Cardiac septum (tissue), 1 donor: ENCODE data around the gene LBR. TPM values are rescaled to one million over a fixed set of nuclear protein-coding genes. Genes with fewer than 3 reads are reported as not detected.
"Not testable (repeated sequence)": the region's sequence is repeated elsewhere in the genome, so short reads cannot be mapped to it uniquely, and the experiment has no call there.

Experiments
- DNase-seq: peaks from one replicate; pipeline ENCODE4 v3.0.0-alpha.2; 2020; ENCODE audit warnings: low spot score
- intact Hi-C: fragments of 100-400 bp; cut with DNase I; formaldehyde crosslinking; loops from one replicate; pipeline ENCODE4 v1.14.0; 2022
- long read RNA-seq: library from polyadenylated mRNA; unstranded; transcript quantifications from one replicate; pipeline ENCODE4 v2.0.0, GENCODE V29; 2021
- total RNA-seq: library from RNA; stranded (reverse); fragmentation: NEBNext Ultra II Directional; extraction: Animal tissue kit (Norgen Biotek cat#: 25700); gene quantifications from one replicate; pipeline ENCODE4 v1.2.1, GENCODE V29; 2021
- donor health status: DM: no; HTN: no; CAD: no.

LBR gene
- total RNA-seq: 13.7 TPM
- long read RNA-seq, transcript LBR-201 (14 exons, 3,745 nt): major isoform, 13 of 20 reads
- long read RNA-seq, partial matches to known transcripts: 4 of 20 reads
- long read RNA-seq, other reads (novel, unspliced or antisense): 3 of 20 reads

DNA sequence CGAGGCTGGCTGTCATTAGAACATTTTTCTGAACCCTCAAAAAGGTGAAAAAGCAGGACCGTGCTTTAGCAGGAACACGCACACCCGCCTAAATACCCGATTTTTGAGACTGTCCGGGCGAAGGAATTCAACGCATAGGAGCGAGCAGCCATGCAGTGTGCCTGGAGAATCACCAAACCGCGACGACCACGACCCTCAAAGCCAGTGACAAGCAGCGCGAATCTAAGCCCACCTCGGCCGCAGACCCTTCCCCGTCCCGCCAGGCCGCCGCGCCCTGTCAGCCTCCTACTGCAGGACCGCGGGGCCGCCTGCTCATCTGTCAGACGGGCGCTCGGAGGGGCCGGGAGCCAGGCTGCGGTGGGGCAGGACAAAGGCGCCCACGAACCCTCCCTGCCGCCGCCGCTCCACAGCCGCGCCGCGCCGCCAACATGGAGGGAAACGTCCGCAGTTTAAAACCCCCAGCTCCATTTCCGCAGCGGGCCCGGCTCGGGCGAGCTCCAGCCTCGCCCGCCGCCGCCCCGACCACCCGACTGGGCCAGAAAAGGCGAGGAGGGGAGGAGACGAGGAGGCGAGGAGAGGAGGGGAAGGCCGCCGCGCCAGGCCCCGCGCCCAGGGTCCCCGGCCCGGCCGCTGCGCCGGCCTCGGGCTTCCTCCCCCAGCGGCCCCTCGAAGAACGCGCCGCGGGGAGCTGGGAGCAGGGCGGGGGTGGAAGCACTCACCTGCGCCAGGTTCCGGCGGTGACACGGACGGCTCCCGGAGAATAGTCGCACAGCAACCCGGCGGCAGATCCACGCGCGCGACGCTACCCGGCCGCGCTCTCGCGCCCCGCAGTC is at the start of gene LBR:
Gene LBR (minus strand): TSS at position 804 of the 833 bp plus-strand sequence. CDS start 3,963 bp downstream, outside the sequence.
- intact Hi-C loops: loop anchor here (5.0 kb wide), 1 partner anchor 495 kb away; the partner anchor contains the start of gene PYCR2
- DNase-seq: no peak

DNA sequence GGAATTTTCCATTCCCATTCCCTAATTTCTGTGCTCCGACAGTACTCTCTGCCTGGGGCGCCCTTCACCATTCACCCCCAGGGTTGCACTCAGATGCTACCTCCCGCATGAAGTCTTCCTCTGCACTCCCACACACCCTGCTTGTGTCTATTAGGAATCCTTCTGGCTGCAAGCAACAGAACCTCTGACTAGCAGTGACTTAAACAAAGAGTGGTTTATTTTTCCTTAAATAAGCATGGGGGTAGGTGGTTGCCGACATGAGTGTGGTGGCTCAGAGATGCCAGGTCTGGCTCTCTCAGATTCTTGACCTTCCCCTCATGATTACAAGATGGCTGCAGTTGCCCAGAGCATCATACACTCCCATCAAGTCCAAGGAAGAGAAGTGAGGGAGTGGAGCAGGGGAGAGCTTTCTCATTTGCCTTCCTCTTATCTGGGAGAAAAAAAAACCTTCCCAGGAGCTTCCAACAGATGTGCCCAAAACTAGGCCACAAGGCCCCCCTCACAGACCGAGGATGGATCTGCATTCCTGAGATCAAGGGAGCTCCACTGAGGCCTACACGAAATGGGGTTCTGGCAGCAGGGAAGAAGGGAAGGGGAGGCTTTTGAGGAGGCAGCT is 49.6 kb upstream of the LBR start:
- DNase-seq: no peak
- intact Hi-C loops: loop anchor here (5.0 kb wide), 1 partner anchor 180 kb away; no protein-coding TSS in a partner anchor

DNA sequence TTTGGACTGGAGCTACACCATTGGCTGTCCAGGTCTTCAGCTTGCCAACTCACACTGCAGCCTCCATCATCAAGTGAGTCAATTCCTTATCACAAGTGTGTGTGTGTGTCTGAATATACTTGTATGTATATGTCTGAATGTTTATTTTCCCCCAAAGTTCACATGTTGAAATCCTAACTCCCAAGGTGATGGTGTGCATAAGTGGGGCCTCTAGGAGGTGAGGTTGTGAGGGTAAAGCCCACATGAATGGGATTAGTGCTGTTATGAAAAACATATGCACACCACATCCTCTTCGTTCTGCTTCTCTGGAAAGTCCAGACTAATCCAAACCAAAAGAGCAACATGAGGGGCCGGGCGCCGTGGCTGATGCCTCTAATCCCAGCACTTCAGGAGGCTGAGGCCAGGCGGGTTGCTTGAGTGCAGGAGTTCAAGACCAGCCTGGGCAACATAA is 48.7 kb upstream of the LBR start:
- intact Hi-C loops: loop anchor here (5.0 kb wide), 1 partner anchor 181 kb away; no protein-coding TSS in a partner anchor

DNA sequence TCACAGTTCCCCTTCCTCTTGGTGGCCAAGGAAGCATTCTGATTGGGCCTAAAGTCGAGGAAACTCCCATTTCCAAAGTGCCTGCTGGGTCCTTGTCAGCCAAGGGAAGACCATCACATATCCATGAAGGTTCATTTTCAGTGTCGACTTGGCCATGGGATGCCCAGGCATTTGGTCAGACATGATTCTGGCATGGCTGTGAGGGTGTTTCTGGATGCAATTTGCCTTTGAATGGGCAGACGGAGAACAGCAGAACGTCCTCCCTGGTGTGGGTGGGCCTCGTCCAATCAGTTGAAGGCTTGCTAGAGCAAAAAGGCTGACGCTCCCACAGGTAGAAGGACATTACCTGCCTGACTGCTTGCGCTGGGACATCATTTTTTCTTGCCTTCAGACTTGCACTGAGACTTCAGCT is 48.3 kb upstream of the LBR start:
- intact Hi-C loops: loop anchor here (5.0 kb wide), 1 partner anchor 181 kb away; no protein-coding TSS in a partner anchor
- no peak for DNase-seq

More for the DNA sequence above, 48.7 kb upstream of the LBR start:
- DNase-seq: no peak

DNA sequence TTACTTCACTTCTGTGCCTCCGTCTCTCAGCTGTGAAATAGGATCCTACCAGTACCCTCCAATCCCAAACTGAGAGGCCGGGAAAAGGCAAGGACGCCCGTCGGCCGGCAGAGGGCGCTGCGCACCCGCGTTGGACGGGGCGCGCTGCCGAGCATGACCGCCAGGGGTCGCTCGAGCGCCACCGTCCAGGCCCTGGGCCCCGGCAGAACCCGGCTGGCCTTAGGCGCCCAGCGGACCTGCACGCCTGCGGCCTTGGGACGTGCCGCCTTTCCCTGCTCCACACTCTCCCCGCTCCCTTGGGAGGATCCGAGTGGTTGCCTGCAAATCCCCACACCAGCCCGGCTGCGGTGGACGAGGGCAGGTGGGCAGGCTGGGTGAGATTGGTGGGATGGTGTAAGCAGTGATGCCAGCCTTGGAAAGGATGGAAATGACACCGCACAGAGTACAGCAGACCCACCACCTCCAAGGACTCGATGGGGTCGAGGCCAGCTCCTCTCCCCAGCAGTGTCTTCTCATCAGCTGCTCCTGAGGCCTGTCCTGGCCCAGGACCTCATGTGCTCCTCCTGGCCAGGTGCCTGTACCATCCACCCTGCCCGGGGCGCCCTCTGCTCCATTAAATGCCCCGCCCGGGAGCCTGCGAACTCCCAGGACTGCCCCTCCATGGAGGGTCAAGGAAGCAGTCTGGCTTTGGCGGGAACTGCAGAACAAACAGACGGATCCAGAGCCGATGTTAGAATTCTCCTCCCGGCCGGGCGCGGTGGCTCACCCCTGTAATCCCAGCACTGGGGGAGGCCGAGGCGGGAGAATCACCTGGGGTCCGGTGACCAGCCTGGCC is 47.4 kb upstream of the LBR start:
- DNase-seq: peak; percentile 93
- intact Hi-C loops: loop anchor here (1.0 to 5.0 kb wide), 5 partner anchors 182 to 502 kb away; no protein-coding TSS in a partner anchor

DNA sequence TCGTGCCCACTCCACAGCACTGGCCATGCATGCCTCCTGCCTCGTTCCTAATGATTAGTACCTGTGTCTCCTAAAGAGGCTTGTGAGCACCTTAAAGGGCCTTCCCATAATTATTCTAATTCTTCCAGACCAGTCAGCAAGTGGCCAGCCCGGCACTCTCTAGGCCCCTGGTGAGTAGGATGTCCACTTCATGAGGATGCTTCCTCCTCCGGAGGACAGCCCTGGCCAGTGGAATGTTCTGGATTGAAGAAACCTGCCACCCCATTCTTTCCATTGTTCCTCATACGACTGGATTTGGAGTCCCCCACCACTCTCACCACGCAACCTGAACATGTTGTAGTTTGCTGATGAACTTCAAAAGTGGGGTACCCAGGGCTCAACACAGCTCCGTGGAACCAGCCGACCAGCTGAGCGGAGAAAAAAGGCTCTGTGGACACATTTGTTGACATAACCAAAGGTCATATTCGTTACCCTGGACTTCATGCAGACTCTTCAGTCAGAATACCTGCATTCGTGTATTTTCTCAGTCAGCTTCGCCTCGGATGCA is 46.7 kb upstream of the LBR start:
- intact Hi-C loops: loop anchor here (2.0 kb wide), 2 partner anchors 372 to 502 kb away; no protein-coding TSS in a partner anchor
- DNase-seq: no peak

DNA sequence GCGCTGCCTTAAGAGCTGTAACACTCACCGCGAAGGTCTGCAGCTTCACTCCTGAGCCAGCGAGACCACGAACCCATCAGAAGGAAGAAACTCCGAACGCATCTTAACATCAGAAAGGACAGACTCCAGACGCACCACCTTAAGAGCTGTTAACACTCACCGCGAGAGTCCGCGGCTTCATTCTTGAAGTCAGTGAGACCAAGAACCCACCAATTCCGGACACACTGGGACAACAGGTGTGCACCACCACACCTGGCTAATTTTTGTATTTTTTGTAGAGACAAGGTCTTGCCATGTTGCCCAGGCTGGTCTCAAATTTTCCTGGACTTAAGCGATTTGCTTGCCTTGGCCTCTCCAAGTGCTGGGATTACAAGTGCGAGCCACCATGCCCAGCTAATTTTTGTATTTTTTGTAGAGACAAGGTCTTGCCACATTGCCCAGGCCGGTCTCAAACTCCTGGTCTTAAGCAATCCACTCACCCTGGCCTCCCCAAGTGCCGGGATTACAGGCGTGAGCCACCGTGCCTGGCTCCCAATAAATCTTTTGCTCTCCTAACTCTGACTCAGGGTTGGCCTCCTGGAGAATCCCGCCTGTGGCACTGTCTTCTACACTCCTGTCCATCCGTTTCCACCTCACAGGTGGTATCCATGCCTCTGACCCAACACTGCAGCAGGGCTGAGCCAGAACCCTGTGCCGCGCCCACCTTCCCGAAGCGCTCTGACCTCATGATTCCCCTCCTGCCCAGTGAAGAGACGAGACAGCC is 46.0 kb upstream of the LBR start:
- intact Hi-C loops: loop anchor here (2.0 kb wide), 2 partner anchors 373 to 503 kb away; no protein-coding TSS in a partner anchor

DNA sequence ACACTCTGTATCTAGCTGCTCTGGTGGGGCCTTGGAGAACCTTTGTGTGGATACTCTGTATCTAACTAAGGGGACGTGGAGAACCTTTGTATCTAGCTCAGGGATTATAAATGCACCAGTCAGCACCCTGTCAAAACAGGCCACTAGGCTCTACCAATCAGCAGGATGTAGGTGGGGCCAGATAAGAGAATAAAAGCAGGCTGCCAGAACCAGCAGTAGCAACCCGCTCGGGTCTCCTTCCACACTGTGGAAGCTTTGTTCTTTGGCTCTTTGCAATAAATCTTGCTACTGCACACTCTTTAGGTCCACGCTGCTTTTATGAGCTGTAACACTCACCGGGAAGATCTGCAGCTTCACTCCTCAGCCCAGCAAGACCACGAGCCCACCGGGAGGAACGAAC is 45.4 kb upstream of the LBR start:
- intact Hi-C loops, DNase-seq: not testable (repeated sequence)

More for the DNA sequence above, 46.0 kb upstream of the LBR start:
- not testable (repeated sequence) for DNase-seq

DNA sequence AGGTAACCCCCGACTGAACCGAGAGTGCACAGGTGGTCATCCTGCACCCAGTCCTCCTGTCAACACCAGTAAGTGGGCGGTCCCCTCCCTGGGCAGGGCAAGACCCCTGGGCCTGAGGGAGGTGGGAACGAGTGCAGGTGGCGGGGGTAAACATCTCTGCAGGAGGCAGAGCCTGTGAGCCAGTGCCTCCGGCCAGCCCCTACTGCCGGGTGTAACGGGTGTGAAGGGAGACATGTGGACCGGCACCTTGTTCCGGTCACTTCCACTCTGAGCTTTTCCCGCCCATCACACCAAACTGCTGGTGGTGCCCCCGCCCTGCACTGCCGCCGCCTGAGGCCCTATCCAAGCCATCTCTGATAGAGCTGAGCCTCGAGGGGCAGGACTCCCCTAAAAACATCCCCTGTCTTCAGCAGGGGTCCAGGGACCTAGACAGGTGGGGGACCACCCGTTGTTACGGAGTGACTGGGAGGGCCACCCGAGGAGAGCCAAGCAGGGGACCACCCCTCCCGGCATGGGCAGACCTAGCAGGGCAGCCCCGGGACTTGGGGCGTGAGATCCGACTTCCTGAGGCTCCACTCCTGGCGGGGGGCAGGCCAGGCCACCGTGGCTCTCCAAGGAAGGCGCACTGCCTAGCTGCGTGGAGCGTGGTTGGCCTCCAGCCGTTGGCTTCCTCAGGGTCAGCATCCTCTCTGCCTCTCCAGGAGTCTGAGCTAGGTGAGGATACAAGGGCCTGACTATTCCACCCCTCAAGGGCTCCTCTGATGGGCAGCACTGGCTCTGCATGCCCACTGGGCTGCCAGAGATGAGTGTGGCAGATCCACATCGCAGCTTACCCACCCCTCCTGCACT is 43.8 kb upstream of the LBR start:
- intact Hi-C loops: no loop called here
- no peak for DNase-seq

DNA sequence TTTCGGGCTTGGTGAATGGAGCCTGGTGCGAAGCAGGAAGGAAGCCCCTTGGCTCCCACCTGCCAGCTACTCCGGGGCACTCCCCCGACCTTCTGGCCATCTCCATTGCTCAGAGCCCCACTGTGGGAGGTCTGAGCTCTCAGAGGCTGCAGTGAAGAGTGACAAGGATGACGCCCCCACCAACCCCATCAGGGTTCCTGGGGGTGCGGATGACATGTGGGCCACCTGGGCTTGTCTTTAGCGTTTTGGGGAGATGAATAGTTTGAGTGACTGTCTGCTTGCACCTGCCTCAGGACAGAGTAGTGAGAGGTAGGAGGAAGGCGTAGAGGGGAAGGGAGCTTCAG is 43.2 kb upstream of the LBR start:
- no peak for DNase-seq
- intact Hi-C loops: no loop called here

DNA sequence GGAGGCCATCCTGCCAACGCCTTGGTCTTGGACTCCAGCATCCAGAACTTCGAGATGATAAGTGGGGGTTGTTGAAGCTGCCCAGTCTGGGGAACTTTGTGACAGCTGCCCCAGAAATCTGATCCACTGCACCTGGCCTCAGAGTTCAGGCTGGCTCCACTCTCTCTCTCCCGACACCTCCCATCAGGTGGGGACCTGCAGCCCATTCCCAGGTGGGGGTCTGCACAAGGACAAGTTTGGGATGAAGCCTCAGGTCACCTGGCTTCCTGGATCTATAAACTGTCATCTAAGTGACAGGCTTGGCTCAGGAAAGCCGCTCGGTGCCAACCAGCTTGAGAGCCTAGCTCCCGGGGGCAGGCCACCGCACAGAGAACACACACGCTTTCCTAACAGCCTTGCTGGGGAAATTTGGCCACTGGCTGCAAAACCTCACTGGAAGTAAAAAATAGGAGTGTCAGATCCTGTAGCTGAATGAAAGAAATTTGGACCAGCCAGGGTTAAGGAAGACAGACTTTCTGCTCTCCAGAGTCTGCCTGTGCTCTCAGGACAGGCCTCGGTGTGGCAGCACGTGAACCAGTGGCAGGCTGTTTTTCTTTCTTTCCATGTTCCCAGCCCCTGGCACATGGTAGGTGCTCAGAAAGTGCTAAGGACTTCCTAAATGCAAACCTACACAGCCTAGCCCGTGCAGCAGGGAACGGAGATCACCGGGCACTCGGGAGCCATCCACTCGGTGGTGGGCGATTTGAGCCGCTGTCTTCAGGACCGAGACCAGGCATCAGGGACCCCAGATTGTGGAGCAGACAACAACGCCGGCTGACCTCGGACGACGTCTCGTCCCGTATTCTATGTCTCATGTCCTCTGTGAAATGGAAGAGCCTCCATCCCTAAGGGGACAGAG is 42.6 kb upstream of the LBR start:
- intact Hi-C loops: no loop called here
- DNase-seq: peak; percentile 59

DNA sequence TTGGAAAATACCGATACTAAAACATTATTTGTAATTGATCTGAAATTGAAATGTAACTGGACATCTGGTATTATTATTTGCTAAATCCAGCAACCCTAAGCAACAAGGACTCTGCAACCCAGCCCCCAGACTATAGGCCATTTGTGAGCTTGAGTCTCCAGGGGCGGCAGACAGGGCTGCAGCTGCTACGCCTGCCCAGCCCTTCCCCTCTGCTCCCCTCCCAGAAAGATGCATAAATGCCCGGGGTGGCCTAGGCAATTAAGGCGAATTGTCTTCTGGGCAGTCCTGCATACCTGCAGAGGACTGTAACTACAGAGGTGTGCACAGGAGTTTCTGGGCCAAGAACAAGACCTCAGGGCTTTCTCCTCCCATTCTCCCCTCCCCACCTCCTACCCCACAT is 41.2 kb upstream of the LBR start:
- no peak for DNase-seq
- intact Hi-C loops: no loop called here

DNA sequence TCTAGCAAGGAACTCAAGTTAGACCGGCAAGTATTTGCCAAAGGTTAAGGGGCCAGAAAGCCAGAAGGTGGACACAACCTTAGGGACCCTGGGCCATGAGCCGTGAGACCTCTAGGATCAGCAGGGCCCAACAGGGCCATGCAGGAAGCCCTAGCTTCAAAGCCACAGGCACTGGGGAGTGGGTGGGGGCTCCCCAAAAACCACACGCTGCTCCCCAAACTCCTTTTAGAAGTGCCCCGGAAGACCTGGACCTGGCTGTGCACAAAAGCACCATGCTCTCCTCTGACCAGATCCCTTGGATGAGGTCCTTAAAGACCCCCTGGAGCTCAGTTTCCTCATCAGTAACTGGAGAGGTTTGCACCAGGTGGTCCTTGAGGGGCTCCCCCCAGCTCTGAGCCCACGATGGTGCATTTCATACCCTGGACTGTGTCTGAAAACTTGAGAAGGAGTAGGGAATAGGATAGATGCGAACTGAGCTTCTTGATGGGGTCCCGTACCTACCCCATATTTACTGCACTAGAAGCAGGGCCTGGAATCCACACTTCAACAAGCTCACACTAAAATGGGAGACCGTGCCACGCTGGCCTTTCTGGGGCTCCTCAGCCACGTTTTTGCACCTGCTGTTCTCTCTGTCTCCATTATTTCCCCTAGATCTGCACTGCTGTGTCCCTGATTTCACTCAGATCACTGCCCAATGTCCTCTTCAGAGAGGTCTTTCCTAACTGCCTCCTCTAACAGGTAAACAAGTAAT is 40.6 kb upstream of the LBR start:
- peak; percentile 70 for DNase-seq
- intact Hi-C loops: no loop called here

DNA sequence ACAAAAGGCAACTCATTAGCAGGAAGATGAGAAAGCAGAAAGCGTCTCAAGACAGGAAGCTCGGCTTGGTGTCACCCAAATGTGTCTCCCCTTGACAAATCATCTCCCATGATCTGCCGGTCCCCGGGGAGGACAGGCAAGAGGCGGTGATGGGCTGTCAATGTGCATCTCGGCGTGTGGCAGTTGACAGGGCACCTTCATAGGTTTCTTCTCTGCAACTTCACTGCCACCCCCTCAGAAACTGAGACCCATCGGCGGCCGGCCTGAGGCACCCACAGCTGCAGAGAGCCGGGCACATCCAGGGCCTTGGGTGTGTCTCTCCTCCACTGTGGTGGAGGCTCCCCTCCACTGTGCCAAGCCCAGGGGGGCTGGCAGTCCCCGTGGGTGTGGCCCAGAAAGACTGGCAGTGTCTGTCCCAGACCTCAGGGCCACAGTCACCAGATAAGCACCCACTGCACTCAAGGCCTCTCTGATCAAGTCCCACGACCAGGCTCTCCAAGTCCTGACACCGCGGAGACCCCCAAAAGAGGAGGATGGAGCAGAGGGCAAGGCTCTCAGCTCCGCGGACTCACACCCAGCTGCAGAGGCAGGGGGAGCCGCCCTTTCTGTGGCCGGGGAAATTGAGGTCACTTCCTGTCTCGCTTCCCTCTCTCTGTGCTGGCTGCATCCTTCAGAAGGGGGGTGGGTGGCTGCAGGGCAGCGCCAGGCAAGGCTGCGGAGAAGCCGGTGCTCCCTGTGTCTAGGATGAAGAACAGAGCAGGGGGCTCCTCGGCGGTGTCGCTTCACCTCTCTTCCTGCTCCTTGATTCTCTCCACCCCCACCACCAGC is 39.6 kb upstream of the LBR start:
- intact Hi-C loops: no loop called here
- DNase-seq: peak; percentile 95

DNA sequence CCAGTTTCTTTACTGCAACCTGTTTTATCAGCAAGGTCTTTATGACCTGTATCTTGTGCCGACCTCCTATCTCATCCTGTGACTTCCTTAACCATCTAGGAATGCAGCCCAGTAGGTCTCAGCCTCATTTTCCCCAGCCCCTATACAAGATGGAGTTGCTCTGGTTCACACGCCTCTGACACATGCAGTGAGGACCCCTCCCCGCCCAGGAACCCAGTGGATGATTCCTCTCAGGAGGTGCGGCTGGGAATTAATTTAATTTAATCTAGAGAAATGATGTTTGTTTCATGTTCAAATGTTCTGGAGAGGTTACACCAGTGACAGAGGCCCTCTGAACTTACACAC is 39.0 kb upstream of the LBR start:
- intact Hi-C loops: no loop called here
- no peak for DNase-seq
